Measurements from ENCODE around the gene FBP2.

Gene FBP2

GRCh38 chr9:94554439-94555331 lies 38.9 kb downstream of the FBP2 start, which contains the start of gene PCAT7:
Gene PCAT7 (plus strand): TSS chr9:94555083.
- Histone ChIP-seq H3K9me2 (replicated peaks; ENCODE audit: control insufficient read depth, low read length) (no peaks in the 10 kb centered on the region), H3K27ac (ENCODE audit: low read depth, low read length) (no peak within 1 kb of the TSS), H3F3A (ENCODE audit: control insufficient read depth, insufficient read depth) (no peaks in the 10 kb centered on the region), H3K9me3 (ENCODE audit: control insufficient read depth, insufficient read depth, low read length) (no peaks in the 10 kb centered on the region), H3K36me3 (ENCODE audit: control insufficient read depth, low read length) (no peaks in the 10 kb centered on the region), H3K4me2 (ENCODE audit: low read length) (peak within 1 kb of the TSS; percentile 10; the same call in 1 of the 2 replicates), H4K20me1 (ENCODE audit: control insufficient read depth, insufficient read depth, low read depth, low read length) (no peaks in the 10 kb centered on the region), H3K27me3 (ENCODE audit: control insufficient read depth, low read length) (no peaks in the 10 kb centered on the region), H3K4me3 (ENCODE audit: low read length) (no peak within 1 kb of the TSS), H3K79me2 (ENCODE audit: control insufficient read depth, low read length) (no peaks in the 10 kb centered on the region), H3K4me1 (ENCODE audit: control insufficient read depth, low read length) (no peaks in the 10 kb centered on the region)
- TF ChIP-seq, protein P1, sequence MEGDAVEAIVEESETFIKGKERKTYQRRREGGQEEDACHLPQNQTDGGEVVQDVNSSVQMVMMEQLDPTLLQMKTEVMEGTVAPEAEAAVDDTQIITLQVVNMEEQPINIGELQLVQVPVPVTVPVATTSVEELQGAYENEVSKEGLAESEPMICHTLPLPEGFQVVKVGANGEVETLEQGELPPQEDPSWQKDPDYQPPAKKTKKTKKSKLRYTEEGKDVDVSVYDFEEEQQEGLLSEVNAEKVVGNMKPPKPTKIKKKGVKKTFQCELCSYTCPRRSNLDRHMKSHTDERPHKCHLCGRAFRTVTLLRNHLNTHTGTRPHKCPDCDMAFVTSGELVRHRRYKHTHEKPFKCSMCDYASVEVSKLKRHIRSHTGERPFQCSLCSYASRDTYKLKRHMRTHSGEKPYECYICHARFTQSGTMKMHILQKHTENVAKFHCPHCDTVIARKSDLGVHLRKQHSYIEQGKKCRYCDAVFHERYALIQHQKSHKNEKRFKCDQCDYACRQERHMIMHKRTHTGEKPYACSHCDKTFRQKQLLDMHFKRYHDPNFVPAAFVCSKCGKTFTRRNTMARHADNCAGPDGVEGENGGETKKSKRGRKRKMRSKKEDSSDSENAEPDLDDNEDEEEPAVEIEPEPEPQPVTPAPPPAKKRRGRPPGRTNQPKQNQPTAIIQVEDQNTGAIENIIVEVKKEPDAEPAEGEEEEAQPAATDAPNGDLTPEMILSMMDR (IDR thresholded peaks at IDR 0.05; ENCODE audit: low read depth, low read length, poor library complexity, severe bottlenecking): peak; percentile 42
- no peak for TF ChIP-seq EZH2phosphoT487 (IDR thresholded peaks at IDR 0.05; ENCODE audit: borderline replicate concordance, low read length)

- Histone ChIP-seq H3K4me3 (ENCODE audit: low read length) (no peak overlapping the region), H3K27ac (ENCODE audit: low read depth, low read length) (no peak overlapping the region), H3K36me3 (ENCODE audit: control insufficient read depth, low read length) (no peaks in the 10 kb centered on the region), H3K4me2 (ENCODE audit: low read length) (no peak overlapping the region), H3K27me3 (ENCODE audit: control insufficient read depth, low read length) (no peaks in the 10 kb centered on the region), H3K79me2 (ENCODE audit: control insufficient read depth, low read length) (no peaks in the 10 kb centered on the region), H4K20me1 (ENCODE audit: control insufficient read depth, insufficient read depth, low read depth, low read length) (no peaks in the 10 kb centered on the region), H3K9me3 (ENCODE audit: control insufficient read depth, insufficient read depth, low read length) (no peaks in the 10 kb centered on the region), H3K9me2 (replicated peaks; ENCODE audit: control insufficient read depth, low read length) (no peaks in the 10 kb centered on the region), H3F3A (ENCODE audit: control insufficient read depth, insufficient read depth) (no peaks in the 10 kb centered on the region), H3K4me1 (ENCODE audit: control insufficient read depth, low read length) (no peaks in the 10 kb centered on the region)
- TF ChIP-seq, protein P1 (IDR thresholded peaks at IDR 0.05; ENCODE audit: low read depth, low read length, poor library complexity, severe bottlenecking): no peak
- no peak for TF ChIP-seq EZH2phosphoT487 (IDR thresholded peaks at IDR 0.05; ENCODE audit: borderline replicate concordance, low read length)
Observed at GRCh38 chr9:94554078-94554438, 39.6 kb downstream of the FBP2 start.

GRCh38 chr9:94553029-94553938 lies 40.3 kb downstream of the FBP2 start:
- no peak for TF ChIP-seq EZH2phosphoT487 (IDR thresholded peaks at IDR 0.05; ENCODE audit: borderline replicate concordance, low read length)
- TF ChIP-seq, protein P1 (IDR thresholded peaks at IDR 0.05; ENCODE audit: low read depth, low read length, poor library complexity, severe bottlenecking): no peak
- H3K27ac ChIP-seq (ENCODE audit: low read depth, low read length): no peak overlapping the region
- no peak overlapping the region for H3K4me2 ChIP-seq (ENCODE audit: low read length)

More at GRCh38 chr9:94553029-94553938, 40.3 kb downstream of the FBP2 start:
- H3F3A ChIP-seq (ENCODE audit: control insufficient read depth, insufficient read depth): no peaks in the 10 kb centered on the region
- no peaks in the 10 kb centered on the region for H3K9me2 ChIP-seq (replicated peaks; ENCODE audit: control insufficient read depth, low read length)
- H3K4me1 ChIP-seq (ENCODE audit: control insufficient read depth, low read length): no peaks in the 10 kb centered on the region
- H3K79me2 ChIP-seq (ENCODE audit: control insufficient read depth, low read length): no peaks in the 10 kb centered on the region
- H3K4me3 ChIP-seq (ENCODE audit: low read length): no peak overlapping the region
- no peaks in the 10 kb centered on the region for H3K36me3 ChIP-seq (ENCODE audit: control insufficient read depth, low read length)
- H3K9me3 ChIP-seq (ENCODE audit: control insufficient read depth, insufficient read depth, low read length): no peaks in the 10 kb centered on the region
- no peaks in the 10 kb centered on the region for H3K27me3 ChIP-seq (ENCODE audit: control insufficient read depth, low read length)
- H4K20me1 ChIP-seq (ENCODE audit: control insufficient read depth, insufficient read depth, low read depth, low read length): no peaks in the 10 kb centered on the region

Data from DOHH2 (cell line).